ENCODE measurements around the gene KRT76.

The KRT76 gene

GRCh38 chr12:52776913-52777395, at the start of gene KRT76:
Gene KRT76, minus strand, starts transcription at chr12:52777345. Its CDS starts 54 bp downstream, at chr12:52777291.
- no peak for DNase-seq (ENCODE audit: low spot score)
- no peak for TF ChIP-seq CTCF (IDR thresholded peaks at IDR 0.05; ENCODE audit: extremely low read depth, missing control alignments)

- DNase-seq (ENCODE audit: low spot score), result no peak
- no peak for TF ChIP-seq CTCF (IDR thresholded peaks at IDR 0.05; ENCODE audit: extremely low read depth, missing control alignments)
These were observed 48.8 kb upstream of the KRT76 start for GRCh38 chr12:52825961-52826360.

- DNase-seq (ENCODE audit: low spot score), result no peak
- no peak for TF ChIP-seq CTCF (IDR thresholded peaks at IDR 0.05; ENCODE audit: extremely low read depth, missing control alignments)
These were observed 47.7 kb upstream of the KRT76 start for GRCh38 chr12:52824741-52825410.

GRCh38 chr12:52823761-52824450, 46.8 kb upstream of the KRT76 start:
- DNase-seq (ENCODE audit: low spot score), result no peak
- no peak for TF ChIP-seq CTCF (IDR thresholded peaks at IDR 0.05; ENCODE audit: extremely low read depth, missing control alignments)

GRCh38 chr12:52822771-52823510, 45.8 kb upstream of the KRT76 start:
- DNase-seq (ENCODE audit: low spot score), result no peak
- no peak for TF ChIP-seq CTCF (IDR thresholded peaks at IDR 0.05; ENCODE audit: extremely low read depth, missing control alignments)

GRCh38 chr12:52821826-52822660, 44.9 kb upstream of the KRT76 start:
- no peak for DNase-seq (ENCODE audit: low spot score)
- TF ChIP-seq CTCF (IDR thresholded peaks at IDR 0.05; ENCODE audit: extremely low read depth, missing control alignments), result no peak
